Endothelial cell of umbilical vein (primary cell): ENCODE data around the gene FRMD4A. TPM values are rescaled to one million over a fixed set of nuclear protein-coding genes. Genes with fewer than 3 reads are reported as not detected.

ENCODE experiments used
- BruUV-seq: library from RNA; stranded (reverse); fragments of 400-500 nt; replicated peaks from 2 replicates; lab custom pipeline; 2021; lab: Mats Ljungman, UMichigan
- CTCF ChIA-PET: fragments of 300-600, 350-600 bp; sonication (Branson Sonifier 250); formaldehyde crosslinking; loops from one replicate; lab custom pipeline; 2021; ENCODE audit warnings: antibody characterized with exemption, inconsistent platforms; lab: Charles Lee
- POLR2A ChIA-PET: fragments of 300-600, 350-600 bp; sonication (Branson Sonifier 250); formaldehyde crosslinking; loops from one replicate; lab custom pipeline; 2021; ENCODE audit warnings: antibody characterized with exemption, inconsistent platforms; lab: Charles Lee
- DNase-seq: peaks from one replicate; pipeline ENCODE4 v3.0.0-alpha.2; 2011; ENCODE audit warnings: low read depth, low spot score
- FAIRE-seq: peaks from 2 replicates; lab custom pipeline; 2011; peaks lifted over from hg19 to GRCh38; lab: Jason Lieb, UNC
- H2AFZ ChIP-seq: 2 replicates; pipeline ENCODE4 v1.6.0; 2012; ENCODE audit warnings: low read depth, low read length, control low read depth, inconsistent platforms
- H3K27ac ChIP-seq: 2 replicates; pipeline ENCODE4 v1.5.1; 2011; ENCODE audit warnings: low read depth, mild to moderate bottlenecking, control low read depth, low read length, moderate library complexity; ENCODE audit not compliant: insufficient read depth
- H3K27me3 ChIP-seq, 2 experiments: 2 replicates each; pipeline versions ENCODE4 v1.6.0 to v1.6.1; 2011; ENCODE audit warnings: low read length in 2 of 2, mixed read lengths in 1 of 2; ENCODE audit not compliant: control insufficient read depth in 2 of 2, insufficient read depth in 2 of 2
- H3K36me3 ChIP-seq, 2 experiments: 2 replicates in 1 of 2; 3 replicates in 1 of 2; pipeline ENCODE4 v1.5.1; 2011; ENCODE audit warnings: low read length in 2 of 2, mild to moderate bottlenecking in 1 of 2, moderate library complexity in 1 of 2; ENCODE audit not compliant: control insufficient read depth in 2 of 2, insufficient read depth in 2 of 2; ENCODE audit errors: extremely low read depth in 1 of 2
- H3K4me1 ChIP-seq: 3 replicates; pipeline ENCODE4 v1.5.1; 2011; ENCODE audit warnings: mild to moderate bottlenecking, low read length; ENCODE audit not compliant: control insufficient read depth, insufficient read depth; ENCODE audit errors: extremely low read depth
- H3K4me2 ChIP-seq: 2 replicates; pipeline ENCODE4 v1.6.1; 2011; ENCODE audit warnings: low read length, control low read depth, mixed read lengths; ENCODE audit not compliant: insufficient read depth
- H3K4me3 ChIP-seq, 3 experiments: fragments of 200-600 bp in 1 of 3; sonication (generic), shearing (Covaris generic) in 1 of 3; replicated peaks in 1 of 3; 2 replicates each; pipeline ENCODE4 v1.5.1; 2011 to 2016; ENCODE audit warnings: control low read depth in 3 of 3, low read length in 3 of 3, mild to moderate bottlenecking in 2 of 3, inconsistent platforms in 1 of 3, low read depth in 1 of 3, moderate library complexity in 1 of 3; ENCODE audit not compliant: insufficient read depth in 1 of 3
- H3K79me2 ChIP-seq: 2 replicates; pipeline ENCODE4 v1.6.0; 2012; ENCODE audit warnings: low read length, inconsistent platforms; ENCODE audit not compliant: control insufficient read depth, insufficient read depth
- H3K9ac ChIP-seq: replicated peaks from 2 replicates; pipeline ENCODE3; 2011; ENCODE audit warnings: low read length, control low read depth; ENCODE audit not compliant: insufficient read depth; ENCODE audit errors: extremely low read depth
- H3K9me1 ChIP-seq: replicated peaks from 3 replicates; pipeline ENCODE4 v1.6.0; 2011; ENCODE audit warnings: mild to moderate bottlenecking, low read length; ENCODE audit not compliant: control insufficient read depth, insufficient read depth; ENCODE audit errors: extremely low read depth
- H3K9me3 ChIP-seq: replicated peaks from 2 replicates; pipeline ENCODE4 v1.5.1; 2012; ENCODE audit warnings: low read length, inconsistent platforms; ENCODE audit not compliant: control insufficient read depth, insufficient read depth
- H4K20me1 ChIP-seq: replicated peaks from 2 replicates; pipeline ENCODE3; 2011; ENCODE audit warnings: mild to moderate bottlenecking, low read length; ENCODE audit not compliant: control insufficient read depth, insufficient read depth; ENCODE audit errors: extremely low read depth
- EZH2 ChIP-seq: IDR thresholded peaks from 2 replicates; pipeline ENCODE4 v1.6.1; 2012; ENCODE audit warnings: borderline replicate concordance, low read depth, mild to moderate bottlenecking, moderate library complexity, low read length, inconsistent platforms; ENCODE audit not compliant: severe bottlenecking
- FOS ChIP-seq: IDR thresholded peaks from 2 replicates; pipeline ENCODE4 v1.6.1; 2011; ENCODE audit warnings: mild to moderate bottlenecking, low read length, moderate library complexity, borderline replicate concordance; ENCODE audit not compliant: insufficient read depth
- GATA2 ChIP-seq: IDR thresholded peaks from 2 replicates; pipeline ENCODE4 v1.7.0; 2011; ENCODE audit warnings: low read depth, mild to moderate bottlenecking, moderate library complexity, mixed read lengths, low read length; ENCODE audit not compliant: insufficient read length, insufficient read depth
- JUN ChIP-seq: IDR thresholded peaks from 2 replicates; pipeline ENCODE4 v1.6.1; 2011; ENCODE audit warnings: borderline replicate concordance, low read depth; ENCODE audit not compliant: insufficient read length, insufficient read depth
- MYC ChIP-seq: IDR thresholded peaks from one replicate; pipeline ENCODE4 v1.6.1; 2011; ENCODE audit warnings: mild to moderate bottlenecking, low read depth, low read length
- POLR2A ChIP-seq: IDR thresholded peaks from 2 replicates; pipeline ENCODE4 v1.6.1; 2012; ENCODE audit warnings: low read depth, mild to moderate bottlenecking, control low read depth, low read length
- POLR2AphosphoS5 ChIP-seq: IDR thresholded peaks from 2 replicates; pipeline ENCODE4 v1.6.1; 2012; ENCODE audit warnings: low read depth, mild to moderate bottlenecking, control low read depth, low read length, moderate library complexity; ENCODE audit not compliant: insufficient read depth
- dilution Hi-C: fragments of 300-500 bp; cut with MboI; formaldehyde crosslinking; loops from one replicate; pipeline ENCODE4 v1.15.0; 2019; ENCODE audit warnings: low sequenced_read_pairs; ENCODE audit not compliant: extremely low pct_ligation_motif_present
- intact Hi-C: fragments of 100-400 bp; cut with micrococcal nuclease; formaldehyde crosslinking; loops from one replicate; pipeline ENCODE4 v1.10.0; 2022
- polyA plus RNA-seq, 4 experiments: library from polyadenylated mRNA; depleted of rRNA in 3 of 4; stranded (reverse) in 3 of 4; unstranded in 1 of 4; fragments of >200 nt; gene quantifications; 2 replicates each; pipeline versions ENCODE4 v1.2.1 to v1.2.3, GENCODE V29; 2011 to 2012; ENCODE audit warnings: missing spikeins in 1 of 4
- total RNA-seq: library from RNA; stranded (reverse); gene quantifications from 2 replicates; pipeline ENCODE4 v1.2.3, GENCODE V29; 2021
- TF ChIP-seq, protein P1 (sequence below): IDR thresholded peaks from 2 replicates; pipeline ENCODE4 v1.6.1; 2011; ENCODE audit not compliant: insufficient read depth, insufficient read length
- TF ChIP-seq, protein P2 (sequence below), 2 donors: IDR thresholded peaks; 1 replicate in 1 of 2; 2 replicates in 1 of 2; pipeline ENCODE4 v1.5.1; 2011; ENCODE audit warnings: low read length in 2 of 2, mild to moderate bottlenecking in 2 of 2, moderate library complexity in 2 of 2, control low read depth in 1 of 2, inconsistent platforms in 1 of 2, low read depth in 1 of 2; ENCODE audit not compliant: insufficient read depth in 1 of 2; ENCODE audit errors: extremely low read depth in 1 of 2

The FRMD4A gene
- total and polyA plus RNA-seq, 2 donors (not counting 3 experiments of a cell fraction or from before 2014, with no cell fraction given) = 123 to 148 TPM

DNA sequence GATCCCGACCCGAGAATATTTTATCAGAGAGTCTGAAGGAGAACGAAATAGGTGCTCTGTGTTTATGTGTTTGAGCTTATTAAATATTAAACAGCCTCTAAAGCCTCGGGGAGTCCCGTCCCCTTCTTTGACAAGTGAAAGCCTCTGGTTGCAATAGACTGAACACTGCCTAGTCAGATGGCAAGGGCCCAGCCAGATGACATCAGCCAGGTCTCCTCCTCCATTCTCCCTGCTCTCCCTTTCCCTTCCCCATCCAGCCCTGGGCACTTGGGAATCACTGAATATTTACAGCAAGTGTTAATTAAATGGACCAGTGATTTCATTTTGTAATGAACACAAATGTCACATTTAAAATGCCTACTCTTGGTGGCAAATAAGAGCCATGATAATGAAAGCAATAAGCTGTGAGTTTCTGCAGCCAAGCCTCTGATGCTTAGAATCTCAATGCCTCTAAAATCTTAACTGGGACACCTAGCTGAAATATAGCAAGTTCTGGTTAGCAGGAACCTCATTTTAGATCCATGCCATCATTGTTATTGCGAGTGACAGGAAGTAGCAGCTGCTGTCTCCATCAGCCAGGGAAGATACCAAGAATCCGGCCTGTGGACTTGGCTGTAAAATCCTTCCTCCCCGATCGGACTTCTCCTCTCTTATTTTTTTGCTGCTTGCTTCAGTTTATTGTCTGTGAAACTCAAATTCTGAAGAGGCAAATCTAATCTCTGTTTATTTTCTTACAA is 541.8 kb downstream of the FRMD4A start:
- Histone ChIP-seq H3K9me1 (no peaks in the 10 kb centered on the region), H3K4me2 (peak overlapping the region; percentile 4), H3K4me3 (no peak overlapping the region), H3K4me1 (peaks cover 60% of the 10 kb centered on the region), H3K79me2 (peaks cover 37% of the 10 kb centered on the region), H3K9me3 (no peaks in the 10 kb centered on the region), H3K27ac (peak overlapping the region; percentile 96), H2AFZ (no peak overlapping the region), H3K36me3 (peaks cover 12 to 16% of the 10 kb centered on the region in 2 experiments), H3K27me3 (no peaks in the 10 kb centered on the region), H3K9ac (peak overlapping the region; percentile 67), H4K20me1 (no peaks in the 10 kb centered on the region)
- no peak for TF ChIP-seq JUN
- TF ChIP-seq, protein P1, sequence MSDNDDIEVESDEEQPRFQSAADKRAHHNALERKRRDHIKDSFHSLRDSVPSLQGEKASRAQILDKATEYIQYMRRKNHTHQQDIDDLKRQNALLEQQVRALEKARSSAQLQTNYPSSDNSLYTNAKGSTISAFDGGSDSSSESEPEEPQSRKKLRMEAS = no peak
- TF ChIP-seq FOS = no peak
- no peak for TF ChIP-seq MYC
- TF ChIP-seq EZH2 = no peak
- TF ChIP-seq GATA2 = no peak
- TF ChIP-seq, protein P2, sequence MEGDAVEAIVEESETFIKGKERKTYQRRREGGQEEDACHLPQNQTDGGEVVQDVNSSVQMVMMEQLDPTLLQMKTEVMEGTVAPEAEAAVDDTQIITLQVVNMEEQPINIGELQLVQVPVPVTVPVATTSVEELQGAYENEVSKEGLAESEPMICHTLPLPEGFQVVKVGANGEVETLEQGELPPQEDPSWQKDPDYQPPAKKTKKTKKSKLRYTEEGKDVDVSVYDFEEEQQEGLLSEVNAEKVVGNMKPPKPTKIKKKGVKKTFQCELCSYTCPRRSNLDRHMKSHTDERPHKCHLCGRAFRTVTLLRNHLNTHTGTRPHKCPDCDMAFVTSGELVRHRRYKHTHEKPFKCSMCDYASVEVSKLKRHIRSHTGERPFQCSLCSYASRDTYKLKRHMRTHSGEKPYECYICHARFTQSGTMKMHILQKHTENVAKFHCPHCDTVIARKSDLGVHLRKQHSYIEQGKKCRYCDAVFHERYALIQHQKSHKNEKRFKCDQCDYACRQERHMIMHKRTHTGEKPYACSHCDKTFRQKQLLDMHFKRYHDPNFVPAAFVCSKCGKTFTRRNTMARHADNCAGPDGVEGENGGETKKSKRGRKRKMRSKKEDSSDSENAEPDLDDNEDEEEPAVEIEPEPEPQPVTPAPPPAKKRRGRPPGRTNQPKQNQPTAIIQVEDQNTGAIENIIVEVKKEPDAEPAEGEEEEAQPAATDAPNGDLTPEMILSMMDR (IDR thresholded peaks at IDR 0.05; ENCODE audit: extremely low read depth in 1 of 2, insufficient read depth in 1 of 2, low read depth in 1 of 2, low read length in 2 of 2) = no peak
- TF ChIP-seq POLR2A = no peak
- no peak for TF ChIP-seq POLR2AphosphoS5
- CTCF ChIA-PET = interaction anchor here (0.6 to 4.8 kb wide), 8 partner anchors 15 to 308 kb away, joined by 3 to 65 read pairs (median 4); no protein-coding TSS in a partner anchor
- peak; percentile 51 for DNase-seq
- POLR2A ChIA-PET = no interaction called here
- FAIRE-seq = peak; percentile 76
- no TSS peak for BruUV-seq
- intact Hi-C loops (loop anchor here (1.0 to 5.0 kb wide), 3 partner anchors 198 to 396 kb away; no protein-coding TSS in a partner anchor), dilution Hi-C loops (no loop called here)
